Stomach (tissue), 4 donors: ENCODE results near the gene NUDC.

Experiments
- CTCF ChIP-seq, 7 experiments: fragments of 450-650 bp in 4 of 7; fragments of 200-600 bp in 3 of 7; sonication (generic) in 3 of 7; IDR thresholded peaks; one replicate each; pipeline ENCODE4 v1.5.1; 2016 to 2019; ENCODE audit warnings: antibody characterized with exemption in 7 of 7, control low read depth in 2 of 7, mild to moderate bottlenecking in 1 of 7
- EP300 ChIP-seq: sonication (generic); formaldehyde crosslinking; IDR thresholded peaks from one replicate; pipeline ENCODE4 v1.6.1; 2017; ENCODE audit warnings: antibody characterized with exemption
- POLR2A ChIP-seq, 4 donors: fragments of 450-650 bp; IDR thresholded peaks; one replicate each; pipeline ENCODE4 v1.6.1; 2016; ENCODE audit warnings: antibody characterized with exemption in 4 of 4, control low read depth in 2 of 4, mild to moderate bottlenecking in 1 of 4, moderate library complexity in 1 of 4

- TF ChIP-seq CTCF (IDR thresholded peaks at IDR 0.05) = no peak
- no peak for TF ChIP-seq POLR2A (IDR thresholded peaks at IDR 0.05)
- TF ChIP-seq EP300 = no peak
These were observed 72.7 kb downstream of the NUDC start for GRCh38 chr1:26994020-26994786.
